HepG2 (cell line): ENCODE data around the gene RRP8. TPM values are rescaled to one million over a fixed set of nuclear protein-coding genes. Genes with fewer than 3 reads are reported as not detected.

Experiments used
- ARHGAP35 ChIP-seq: sonication (generic); formaldehyde crosslinking; IDR thresholded peaks from 2 replicates; pipeline ENCODE4 v1.9.0; 2022; ENCODE audit warnings: mild to moderate bottlenecking, inconsistent platforms, moderate library complexity, missing genetic modification reagents, borderline replicate concordance
- ATF4 ChIP-seq, 2 experiments: fragments of 450-650 bp in 1 of 2; sonication (generic) in 1 of 2; formaldehyde crosslinking; IDR thresholded peaks; 2 replicates each; pipeline versions ENCODE4 v1.5.0 to v1.8.0; 2020 to 2022; ENCODE audit warnings: mild to moderate bottlenecking in 1 of 2, missing genetic modification reagents in 1 of 2
- CREBL2 ChIP-seq: sonication (generic); formaldehyde crosslinking; IDR thresholded peaks from 2 replicates; pipeline ENCODE4 v1.8.1; 2023; ENCODE audit warnings: missing genetic modification reagents, mild to moderate bottlenecking, borderline replicate concordance
- DDIT3 ChIP-seq: sonication (generic); formaldehyde crosslinking; IDR thresholded peaks from 2 replicates; pipeline ENCODE4 v1.4.0; 2020; ENCODE audit warnings: mild to moderate bottlenecking, missing genetic modification reagents
- FOXP1 ChIP-seq, 2 experiments: fragments of 450-650 bp in 1 of 2; IDR thresholded peaks; 2 replicates each; pipeline ENCODE4 v1.6.1; 2017 to 2018; ENCODE audit warnings: antibody characterized with exemption in 1 of 2
- FUBP1 ChIP-seq: sonication (generic); formaldehyde crosslinking; IDR thresholded peaks from 2 replicates; pipeline ENCODE4 v1.5.1; 2020; ENCODE audit warnings: missing genetic modification reagents, mild to moderate bottlenecking, borderline replicate concordance
- KLF6 ChIP-seq: IDR thresholded peaks from 2 replicates; pipeline ENCODE4 v1.8.0; 2016; ENCODE audit warnings: missing biosample characterization, missing genetic modification reagents
- NCOA2 ChIP-seq: sonication (generic); formaldehyde crosslinking; IDR thresholded peaks from 2 replicates; pipeline ENCODE4 v1.8.0; 2022; ENCODE audit warnings: inconsistent platforms
- POLR2G ChIP-seq: fragments of 200-400 bp; formaldehyde crosslinking; IDR thresholded peaks from 2 replicates; pipeline ENCODE4 v1.6.1; 2018; ENCODE audit warnings: mild to moderate bottlenecking, low read depth, low read length, moderate library complexity
- RFXANK ChIP-seq: IDR thresholded peaks from 2 replicates; pipeline ENCODE4 v1.6.1; 2016
- TAF1 ChIP-seq: sonication (generic); formaldehyde crosslinking; IDR thresholded peaks from 2 replicates; pipeline ENCODE4 v1.4.0; 2020; ENCODE audit warnings: missing genetic modification reagents
- XRCC5 ChIP-seq: fragments of 200-400 bp; formaldehyde crosslinking; optimal IDR thresholded peaks from 2 replicates; pipeline ENCODE3; 2017; ENCODE audit warnings: mild to moderate bottlenecking, low read length
- ZBTB2 ChIP-seq: sonication (generic); formaldehyde crosslinking; IDR thresholded peaks from 2 replicates; pipeline ENCODE4 v1.8.0; 2022; ENCODE audit warnings: low read depth, missing genetic modification reagents
- ZNF570 ChIP-seq: sonication (generic); formaldehyde crosslinking; IDR thresholded peaks from 2 replicates; pipeline ENCODE4 v1.4.0; 2020; ENCODE audit warnings: mild to moderate bottlenecking, missing genetic modification reagents, borderline replicate concordance
- ZNF580 ChIP-seq: IDR thresholded peaks from 2 replicates; pipeline ENCODE4 v1.6.1; 2016; ENCODE audit warnings: low read depth, borderline replicate concordance
- ZZZ3 ChIP-seq: sonication (generic); formaldehyde crosslinking; IDR thresholded peaks from 2 replicates; pipeline ENCODE4 v1.4.0; 2020; ENCODE audit warnings: missing genetic modification reagents, mild to moderate bottlenecking, borderline replicate concordance
- polyA plus RNA-seq, 8 experiments: library from polyadenylated mRNA; depleted of rRNA in 3 of 8; stranded (reverse) in 7 of 8; unstranded in 1 of 8; fragments of >200 nt; fragmentation: Illumina TruSeq in 4 of 8; extraction: Trizol in 4 of 8; gene quantifications; 2 replicates each; pipeline versions ENCODE4 v1.2.1 to v1.2.3, GENCODE V29; 2011 to 2016; ENCODE audit warnings: low read depth in 4 of 8, missing spikeins in 1 of 8, mixed read lengths in 1 of 8; ENCODE audit not compliant: insufficient read depth in 1 of 8
- total RNA-seq, 5 experiments: library from RNA; depleted of rRNA; stranded (reverse); fragments of >200 nt; fragmentation: Illumina TruSeq; extraction: Trizol; gene quantifications; 2 replicates each; pipeline ENCODE4 v1.2.3, GENCODE V29; 2016; ENCODE audit warnings: low read depth in 1 of 5
- TF ChIP-seq, protein P1 (sequence below): sonication (generic); formaldehyde crosslinking; IDR thresholded peaks from 2 replicates; pipeline ENCODE4 v1.5.0; 2020; ENCODE audit warnings: mild to moderate bottlenecking, low read depth, missing genetic modification reagents, borderline replicate concordance
- TF ChIP-seq, protein P2 (sequence below): IDR thresholded peaks from 2 replicates; pipeline ENCODE4 v1.6.1; 2018; ENCODE audit warnings: missing genetic modification reagents, mild to moderate bottlenecking, missing compliant biosample characterization
- TF ChIP-seq, protein P3 (sequence below): sonication (generic); formaldehyde crosslinking; IDR thresholded peaks from 2 replicates; pipeline ENCODE4 v1.8.1; 2023; ENCODE audit warnings: mild to moderate bottlenecking, inconsistent platforms, moderate library complexity, missing genetic modification reagents, borderline replicate concordance

RRP8 gene
- total and polyA plus RNA-seq, 2 of the 13 experiments (the other 11 are each of a cell fraction or from before 2014, with no cell fraction given), result 7.2 to 21.6 TPM

GRCh38 chr11:6603287-6604080 is at the start of gene RRP8, which contains the start of gene ILK (continued):
- TF ChIP-seq ATF4 (CRISPR knock-in tag; IDR thresholded peaks at IDR 0.05) (0 out of 4 replicates have a peak, but pooled peaks of 1 of the 2 experiments have one; percentile 57), TAF1 (peak; percentile 85; the same call in 1 of the 2 replicates), ZBTB2 (CRISPR knock-in tag) (peak; percentile 95), ZZZ3 (peak; percentile 94; the same call in 1 of the 2 replicates), ZNF580 (CRISPR knock-in tag) (peak; percentile 83; the same call in 1 of the 2 replicates), XRCC5 (peak; percentile 77), NCOA2 (CRISPR knock-in tag) (peak; percentile 69), RFXANK (peak; percentile 93), ZNF570 (no peak), CREBL2 (CRISPR knock-in tag) (no peak), KLF6 (CRISPR knock-in tag) (peak; percentile 78), POLR2G (peak; percentile 85), ARHGAP35 (CRISPR knock-in tag) (0 out of 2 replicates have a peak, but pooled peaks have one; percentile 50), FOXP1 (IDR thresholded peaks at IDR 0.05) (no peak), FOXP1 (CRISPR knock-in tag; IDR thresholded peaks at IDR 0.05) (peak; percentile 35; the same call in 1 of the 2 replicates), FUBP1 (no peak; the same call in 1 of the 2 replicates), DDIT3 (CRISPR knock-in tag) (no peak)
- TF ChIP-seq, protein P1, sequence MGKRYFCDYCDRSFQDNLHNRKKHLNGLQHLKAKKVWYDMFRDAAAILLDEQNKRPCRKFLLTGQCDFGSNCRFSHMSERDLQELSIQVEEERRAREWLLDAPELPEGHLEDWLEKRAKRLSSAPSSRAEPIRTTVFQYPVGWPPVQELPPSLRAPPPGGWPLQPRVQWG (CRISPR knock-in tag), result 0 out of 2 replicates have a peak, but pooled peaks have one; percentile 21
- TF ChIP-seq, protein P2, sequence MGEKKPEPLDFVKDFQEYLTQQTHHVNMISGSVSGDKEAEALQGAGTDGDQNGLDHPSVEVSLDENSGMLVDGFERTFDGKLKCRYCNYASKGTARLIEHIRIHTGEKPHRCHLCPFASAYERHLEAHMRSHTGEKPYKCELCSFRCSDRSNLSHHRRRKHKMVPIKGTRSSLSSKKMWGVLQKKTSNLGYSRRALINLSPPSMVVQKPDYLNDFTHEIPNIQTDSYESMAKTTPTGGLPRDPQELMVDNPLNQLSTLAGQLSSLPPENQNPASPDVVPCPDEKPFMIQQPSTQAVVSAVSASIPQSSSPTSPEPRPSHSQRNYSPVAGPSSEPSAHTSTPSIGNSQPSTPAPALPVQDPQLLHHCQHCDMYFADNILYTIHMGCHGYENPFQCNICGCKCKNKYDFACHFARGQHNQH (CRISPR knock-in tag), result peak; percentile 100
- TF ChIP-seq, protein P3, sequence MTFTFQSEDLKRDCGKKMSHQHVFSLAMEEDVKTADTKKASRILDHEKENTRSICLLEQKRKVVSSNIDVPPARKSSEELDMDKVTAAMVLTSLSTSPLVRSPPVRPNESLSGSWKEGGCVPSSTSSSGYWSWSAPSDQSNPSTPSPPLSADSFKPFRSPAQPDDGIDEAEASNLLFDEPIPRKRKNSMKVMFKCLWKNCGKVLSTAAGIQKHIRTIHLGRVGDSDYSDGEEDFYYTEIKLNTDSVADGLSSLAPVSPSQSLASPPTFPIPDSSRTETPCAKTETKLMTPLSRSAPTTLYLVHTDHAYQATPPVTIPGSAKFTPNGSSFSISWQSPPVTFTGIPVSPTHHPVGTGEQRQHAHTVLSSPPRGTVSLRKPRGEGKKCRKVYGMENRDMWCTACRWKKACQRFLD (CRISPR knock-in tag), result peak; percentile 62; the same call in 1 of the 2 replicates
